Measurements from ENCODE around the gene GRIK3.
A peak's percentile ranks its signal among the peaks of the same experiment; 100 is the strongest.
"Not testable (repeated sequence)": the region's sequence is repeated elsewhere in the genome, so short reads cannot be mapped to it uniquely, and the experiment has no call there.

Gene GRIK3

DNA sequence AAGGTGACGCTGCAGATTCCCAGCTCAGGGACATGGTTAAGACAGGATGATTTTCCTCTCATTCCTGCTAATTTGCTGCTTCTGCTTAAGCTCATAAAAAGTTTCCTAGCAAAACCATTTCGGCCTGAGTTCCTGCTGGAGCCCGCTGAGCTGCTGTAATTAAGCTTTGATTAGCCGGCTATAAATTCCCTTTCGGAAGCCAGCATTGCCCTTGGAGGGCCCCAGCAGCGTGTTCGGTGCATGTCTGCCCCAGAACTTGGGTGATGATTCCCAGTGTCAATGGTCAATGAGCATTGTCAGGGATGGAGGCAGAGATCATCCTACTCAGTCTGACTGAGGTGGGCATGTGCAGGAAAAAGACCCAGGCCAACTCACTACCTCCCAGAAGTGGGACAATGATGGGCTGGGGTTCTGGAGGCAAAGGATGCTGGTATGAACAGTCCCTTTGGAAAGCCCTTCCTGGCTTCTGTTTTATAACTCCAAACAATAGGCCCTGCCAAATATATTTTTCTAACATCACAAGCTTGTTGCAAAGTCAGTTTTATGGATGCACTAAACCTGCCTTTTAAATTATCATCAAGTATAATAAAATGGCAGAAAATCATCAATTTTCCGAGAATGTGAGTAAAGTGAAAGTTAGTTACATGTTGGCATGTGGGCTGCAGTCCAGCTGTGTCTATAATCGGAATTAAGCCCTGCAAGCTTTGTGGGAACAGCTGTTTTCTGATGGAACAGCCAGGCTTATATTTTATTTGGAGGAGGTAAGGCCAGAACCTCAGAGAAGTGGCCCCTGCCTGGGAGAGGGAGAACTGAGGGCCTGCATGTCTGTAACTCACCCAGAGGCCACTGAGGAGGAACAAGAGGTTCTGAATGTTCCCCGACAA, 257.1 kb downstream of the GRIK3 start:
- DNase-seq, result no peak

DNA sequence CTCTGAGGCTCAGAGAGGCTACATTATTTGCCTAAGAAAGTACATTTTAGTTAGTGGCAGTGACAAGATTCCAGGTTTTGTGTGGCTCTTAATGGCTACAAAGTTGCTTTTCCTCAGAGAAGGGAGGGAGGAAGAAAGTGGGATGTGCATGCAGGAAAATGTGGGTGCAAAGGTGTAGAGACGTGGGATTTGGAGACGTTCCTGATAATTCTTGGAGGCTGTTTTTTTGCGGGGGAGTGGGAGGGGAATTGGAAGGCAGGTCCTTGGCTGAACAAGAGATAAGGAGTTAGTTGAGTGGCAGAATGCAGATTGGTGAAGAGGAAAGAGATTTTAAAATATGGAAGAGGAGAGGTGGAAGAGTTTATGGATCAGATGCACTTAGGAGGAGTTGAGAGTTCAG, 258.1 kb downstream of the GRIK3 start:
- DNase-seq, result no peak

DNA sequence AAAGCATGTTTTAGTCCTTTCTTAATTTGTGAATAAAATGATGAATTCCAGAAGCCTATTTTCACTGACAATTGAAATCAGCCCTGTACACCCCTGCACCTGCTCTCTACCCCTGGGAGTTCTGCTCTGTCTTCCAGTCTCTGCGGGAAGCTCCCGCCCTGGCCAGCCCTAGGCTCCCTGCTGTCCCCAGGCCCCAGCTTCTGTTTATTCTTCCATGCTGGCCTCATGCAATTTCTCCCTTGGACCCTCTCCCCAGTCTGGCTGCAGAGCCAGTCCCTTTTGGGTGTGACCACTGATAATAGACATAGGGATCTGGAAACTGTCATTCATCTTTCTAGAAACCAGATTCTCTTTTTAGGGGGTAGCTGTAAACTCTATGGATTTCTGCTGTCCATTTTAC, 258.6 kb downstream of the GRIK3 start:
- peak; percentile 17 to 55 for DNase-seq

DNA sequence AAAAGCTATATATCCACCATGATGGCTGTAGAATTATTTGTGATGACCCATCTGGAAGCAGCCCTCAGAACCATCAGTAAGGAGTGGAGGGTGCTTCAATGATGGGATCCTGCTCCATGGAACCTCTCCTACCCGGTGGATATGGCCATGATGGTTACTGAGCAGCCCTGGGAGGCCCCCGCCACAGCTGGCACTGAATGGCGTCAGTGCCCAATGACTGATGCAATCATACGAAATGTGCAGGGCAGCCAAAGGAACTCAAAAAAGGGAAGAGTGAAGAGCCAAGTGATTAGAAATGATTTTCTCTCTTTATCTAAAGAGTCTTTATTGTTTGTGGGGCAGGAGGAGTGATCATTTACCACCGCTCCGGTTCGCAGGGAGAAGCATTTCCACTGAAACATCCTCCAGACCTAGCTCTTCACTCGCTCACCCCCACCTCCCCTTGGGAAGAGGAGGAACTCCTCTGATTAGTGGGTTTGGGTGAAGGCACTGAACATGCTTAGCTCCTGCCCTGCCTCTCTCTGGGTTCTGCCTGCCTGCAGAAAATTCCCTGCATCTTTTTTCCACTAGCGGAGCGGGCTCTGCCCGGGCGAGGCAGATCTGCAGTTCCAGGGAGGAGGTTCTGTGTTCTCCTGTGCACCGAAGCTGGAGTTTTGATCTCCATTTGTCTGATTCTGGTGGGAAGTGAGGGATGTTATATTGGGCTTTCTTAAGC, 260.3 kb downstream of the GRIK3 start:
- peak in 1 of 2 experiments; percentile 55 for DNase-seq

DNA sequence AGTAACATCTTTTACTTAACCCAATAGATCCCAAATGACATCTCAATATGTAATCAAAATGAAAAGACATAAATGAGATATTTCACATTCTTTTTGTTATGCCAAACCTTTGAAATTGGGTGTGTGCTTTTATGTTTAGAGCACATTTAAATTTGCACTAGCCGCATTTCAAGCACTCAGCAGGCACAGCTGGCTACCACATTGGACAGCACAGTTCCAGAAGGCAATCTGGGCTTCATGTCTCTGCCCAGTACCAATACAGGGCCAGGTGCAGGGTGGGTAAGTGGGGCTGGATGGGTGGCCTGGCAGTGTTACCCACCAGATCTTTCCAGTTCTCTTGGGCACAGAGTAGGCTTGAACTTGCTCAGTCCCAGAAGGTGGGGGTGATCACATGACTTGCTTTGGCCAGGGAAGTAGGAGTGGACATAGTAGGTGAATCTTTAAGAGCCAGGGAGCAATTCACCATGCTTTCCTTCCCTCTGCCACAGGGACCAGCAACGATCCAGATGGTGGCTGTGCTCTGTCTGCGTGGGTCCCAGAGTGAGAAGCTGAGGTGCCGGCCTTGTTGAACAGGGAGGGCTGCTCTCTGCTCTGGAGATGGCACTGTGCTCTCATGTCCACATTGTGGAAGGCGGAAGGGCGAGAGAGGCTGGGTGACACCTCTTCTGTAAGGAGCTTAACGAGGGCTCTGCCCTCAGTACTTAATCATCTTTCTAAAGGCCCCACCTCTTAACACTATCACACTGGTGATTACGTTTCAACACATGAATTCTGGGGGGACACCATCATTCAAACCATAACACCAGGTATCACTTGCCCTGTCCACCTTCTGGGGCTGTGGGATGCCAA, 261.4 kb downstream of the GRIK3 start:
- DNase-seq, result no peak

DNA sequence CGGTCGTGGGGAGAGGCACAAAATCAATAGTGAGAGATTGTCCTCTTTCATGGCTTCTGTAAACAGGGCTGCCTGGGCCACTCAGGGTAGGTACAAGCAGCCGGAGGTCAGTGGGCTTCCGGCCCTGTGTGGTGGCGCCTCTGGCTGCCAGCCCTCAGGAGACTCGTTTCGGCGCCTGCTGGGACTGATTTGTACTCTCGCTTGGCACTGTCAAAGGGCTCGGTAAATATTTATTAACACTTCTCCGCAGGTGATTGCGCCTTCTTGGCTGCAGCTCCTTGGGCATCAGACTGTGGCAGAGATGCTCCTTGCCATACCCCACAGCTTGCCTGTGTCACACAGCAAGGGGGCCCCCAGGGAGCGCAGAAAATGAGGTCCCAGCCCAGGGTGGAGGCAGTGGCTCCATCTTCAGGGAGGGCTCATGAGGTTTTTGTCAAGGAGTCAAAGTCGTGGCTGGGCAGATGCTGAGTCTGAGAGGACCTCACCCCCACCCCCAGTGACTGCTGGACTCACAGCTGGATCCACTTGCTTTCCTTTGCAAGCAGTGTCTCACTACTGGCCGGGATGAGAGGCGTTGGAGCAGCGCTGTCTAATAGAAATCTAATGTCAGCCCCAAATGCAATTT, 262.5 kb downstream of the GRIK3 start:
- DNase-seq, result no peak

DNA sequence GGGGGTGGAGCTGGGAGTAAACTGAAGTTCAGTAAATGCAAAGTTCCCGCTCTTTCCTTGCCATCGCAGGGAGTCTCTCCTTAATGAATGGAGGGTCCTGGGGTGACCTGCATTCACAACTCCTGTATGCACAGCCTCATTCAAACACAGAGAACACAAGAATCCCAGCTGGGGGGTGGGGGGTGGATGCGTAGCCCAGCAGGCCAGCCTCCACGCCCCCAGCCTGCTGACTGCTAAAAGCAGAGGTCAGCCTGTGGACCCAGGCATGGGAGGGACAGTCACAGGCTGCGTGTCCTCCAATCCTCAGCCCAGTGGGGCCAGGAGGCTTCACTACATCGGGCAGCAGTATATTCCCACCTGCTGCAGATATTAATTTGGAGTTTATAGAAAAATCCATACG, 263.1 kb downstream of the GRIK3 start:
- no peak for DNase-seq

DNA sequence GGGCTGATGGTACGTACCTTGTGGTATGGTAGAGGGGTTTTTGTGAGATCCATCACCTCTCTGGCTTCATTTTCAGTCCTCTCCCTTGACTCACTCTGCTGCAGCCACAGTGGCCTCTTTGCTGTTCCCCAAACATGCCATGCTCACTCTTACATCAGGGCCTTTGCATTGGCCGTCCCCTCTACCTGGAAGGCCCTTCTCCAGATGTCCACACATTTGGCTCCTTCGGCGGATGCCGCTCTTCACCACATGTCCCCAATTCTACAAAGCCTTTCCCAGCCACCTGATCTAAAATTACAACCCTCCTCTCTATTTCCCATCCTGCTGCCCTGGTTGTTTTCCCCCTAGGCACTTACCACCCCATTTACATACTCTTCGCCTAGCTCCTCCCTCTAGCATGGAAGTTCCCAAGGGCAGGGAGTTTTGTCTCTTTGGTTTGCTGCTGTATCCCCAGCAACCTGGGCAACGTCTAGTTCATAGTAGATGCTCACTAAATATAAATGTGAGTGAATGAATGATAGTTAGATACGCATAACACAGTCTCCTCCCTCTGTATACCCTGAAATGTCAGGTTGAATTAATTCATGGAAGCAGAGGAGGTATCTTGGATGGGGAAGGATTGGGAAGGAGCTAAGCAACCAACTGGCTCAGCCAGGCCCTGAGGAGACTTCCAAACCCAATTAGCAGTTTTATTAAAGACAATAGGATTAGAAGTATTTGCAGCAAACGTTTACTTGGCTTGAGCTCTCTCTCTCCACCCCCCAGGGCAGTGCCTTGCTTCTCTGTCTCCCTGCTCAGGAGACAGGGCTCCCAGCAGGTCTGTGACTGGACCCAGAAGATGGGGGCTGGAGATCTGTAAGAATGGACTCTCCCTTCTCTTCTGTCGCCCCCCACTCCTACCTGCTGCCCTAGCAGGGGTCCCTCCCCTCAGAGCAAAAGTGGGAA, 264.2 kb downstream of the GRIK3 start:
- DNase-seq, result no peak

DNA sequence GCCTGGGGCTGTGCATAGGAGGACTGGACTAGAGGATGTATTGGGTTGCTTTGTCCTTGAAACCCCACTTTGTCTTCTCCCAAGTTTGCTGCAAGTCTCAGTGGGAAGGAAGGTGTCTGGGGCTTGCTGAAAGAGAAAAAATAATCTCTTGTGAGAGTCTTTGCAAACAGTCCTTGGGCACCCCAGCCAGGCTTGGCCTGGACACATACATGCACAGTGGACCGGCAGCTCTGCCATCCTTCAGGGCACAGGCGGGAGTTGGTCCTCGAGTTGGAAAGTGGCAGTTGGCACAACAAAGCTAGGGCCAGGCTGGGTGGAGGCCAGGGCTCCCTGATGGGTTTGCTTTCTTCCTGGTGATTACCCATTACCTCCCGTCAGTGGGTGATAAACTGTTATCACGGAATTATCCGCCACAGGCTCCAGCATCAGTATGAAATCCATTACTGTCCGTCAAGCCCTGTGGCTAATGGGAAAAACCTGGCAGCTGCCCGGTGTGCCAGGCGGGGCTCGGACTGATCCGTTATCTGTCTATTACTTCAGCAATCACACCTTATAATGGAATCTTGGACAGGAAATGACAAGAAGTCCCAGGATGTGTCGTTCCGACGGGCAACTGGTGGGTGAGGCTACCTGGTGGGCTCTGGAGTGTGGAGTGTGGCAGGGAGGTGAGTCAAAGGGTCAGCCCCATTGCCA, 265.7 kb downstream of the GRIK3 start:
- no peak for DNase-seq

DNA sequence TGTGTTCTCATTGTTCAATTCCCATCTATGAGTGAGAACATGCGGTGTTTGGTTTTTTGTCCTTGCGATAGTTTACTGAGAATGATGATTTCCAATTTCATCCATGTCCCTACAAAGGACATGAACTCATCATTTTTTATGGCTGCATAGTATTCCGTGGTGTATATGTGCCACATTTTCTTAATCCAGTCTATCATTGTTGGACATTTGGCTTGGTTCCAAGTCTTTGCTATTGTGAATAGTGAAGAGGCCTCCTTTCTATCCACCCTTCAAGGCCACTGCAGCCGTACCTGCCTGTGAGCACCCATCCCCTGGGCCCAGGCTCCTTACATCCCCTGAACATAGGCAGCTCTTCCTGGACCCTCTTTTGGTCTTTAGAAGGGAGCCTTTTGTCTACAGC, 266.9 kb downstream of the GRIK3 start:
- DNase-seq, result not testable (repeated sequence)

DNA sequence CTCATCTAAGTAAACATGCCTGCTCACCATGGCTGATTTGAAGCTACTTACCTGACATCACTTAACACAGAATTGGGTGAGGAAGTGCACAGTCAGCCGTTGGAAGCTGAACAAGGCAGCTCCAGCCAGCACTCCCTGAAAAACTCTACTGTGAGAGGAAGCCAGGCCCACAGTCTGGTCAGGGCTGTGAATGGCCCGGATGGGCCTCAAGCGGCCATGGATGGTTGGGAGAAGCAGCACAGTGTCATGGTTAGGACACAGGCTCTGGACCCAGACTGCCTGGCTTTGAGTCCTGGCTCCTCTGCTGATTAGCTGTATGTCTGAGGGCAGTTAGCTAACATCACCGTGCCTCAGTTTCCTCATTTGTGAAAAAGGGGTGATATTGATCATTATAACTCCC, 267.8 kb downstream of the GRIK3 start:
- no peak for DNase-seq

DNA sequence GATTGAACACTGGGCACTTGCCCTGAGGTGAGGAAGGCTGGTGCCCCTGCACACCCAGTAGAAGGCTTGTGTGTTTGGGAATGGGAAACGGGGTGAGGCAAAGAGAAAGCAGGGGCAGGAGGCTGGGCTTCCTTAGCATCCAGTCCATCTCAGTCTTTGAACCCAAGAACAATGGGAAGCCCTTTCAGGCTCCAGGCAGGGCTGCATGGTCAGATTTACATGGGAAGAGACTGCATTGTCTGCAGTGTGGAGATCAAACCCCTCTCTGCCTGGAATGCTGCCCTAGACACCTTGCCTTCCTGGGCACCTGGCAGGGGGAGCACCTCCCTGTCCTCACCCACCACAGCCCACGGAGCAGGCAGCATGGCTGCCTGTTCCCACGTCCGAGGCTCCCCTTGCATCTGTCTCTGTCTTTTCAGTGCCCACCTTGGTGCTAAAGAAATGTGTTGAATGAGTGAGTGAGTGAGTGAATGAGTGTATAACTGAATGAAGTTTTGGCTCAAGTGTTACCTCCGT, 268.5 kb downstream of the GRIK3 start:
- no peak for DNase-seq

DNA sequence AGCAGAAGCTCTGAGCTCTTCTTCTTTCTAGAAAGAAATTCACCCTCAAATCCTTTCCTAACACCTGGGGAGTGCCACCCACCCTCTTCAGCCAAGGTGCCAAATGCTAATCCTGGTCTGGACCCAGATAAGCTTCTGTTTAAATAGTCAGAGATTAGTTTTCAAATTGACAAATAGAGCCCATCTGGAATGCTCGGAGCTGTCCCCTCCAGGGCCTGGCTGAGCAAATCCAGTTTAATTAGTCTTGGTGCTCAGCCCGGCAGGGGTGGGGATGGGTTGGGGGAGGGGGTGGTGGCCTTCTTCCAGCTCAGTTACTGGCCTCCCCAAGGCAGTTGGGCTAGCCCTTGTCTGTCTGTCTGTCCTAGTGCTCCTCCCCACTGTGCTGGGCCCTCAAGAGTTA, 269.5 kb downstream of the GRIK3 start:
- no peak for DNase-seq

DNA sequence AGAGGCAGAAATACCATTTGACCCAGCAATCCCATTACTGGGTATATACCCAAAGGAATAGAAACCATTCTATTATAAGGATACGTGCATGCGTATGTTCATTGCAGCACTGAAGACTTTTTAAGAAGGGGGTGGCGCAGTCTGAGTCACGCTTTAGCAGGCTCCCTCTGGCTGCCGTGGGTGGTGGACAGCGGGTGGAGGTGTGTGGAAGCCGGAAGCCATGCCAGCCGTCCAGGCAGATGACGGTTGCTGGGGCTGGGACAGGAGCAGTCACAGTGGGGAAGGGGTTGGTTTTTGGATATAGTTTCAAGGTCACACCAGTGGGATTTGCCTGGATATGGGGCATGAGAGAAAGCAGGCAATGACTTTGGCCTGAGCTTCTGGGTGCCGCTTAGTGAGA, 270.5 kb downstream of the GRIK3 start:
- DNase-seq, result no peak

DNA sequence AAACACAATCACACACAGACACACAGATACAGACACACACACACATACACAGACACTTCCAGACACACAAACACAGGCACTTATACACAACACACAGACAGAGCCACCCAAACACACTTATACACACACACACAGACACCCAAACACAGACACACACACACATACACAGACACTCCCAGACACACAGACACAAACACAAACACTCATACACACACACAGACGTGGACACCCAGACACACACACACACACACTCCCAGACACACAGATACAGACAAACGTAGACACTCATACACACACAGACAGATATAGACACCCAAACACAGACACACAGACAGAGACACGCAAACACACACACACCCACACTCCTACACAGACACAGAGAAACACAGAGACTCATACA, 272.1 kb downstream of the GRIK3 start:
- no peak for DNase-seq

DNA sequence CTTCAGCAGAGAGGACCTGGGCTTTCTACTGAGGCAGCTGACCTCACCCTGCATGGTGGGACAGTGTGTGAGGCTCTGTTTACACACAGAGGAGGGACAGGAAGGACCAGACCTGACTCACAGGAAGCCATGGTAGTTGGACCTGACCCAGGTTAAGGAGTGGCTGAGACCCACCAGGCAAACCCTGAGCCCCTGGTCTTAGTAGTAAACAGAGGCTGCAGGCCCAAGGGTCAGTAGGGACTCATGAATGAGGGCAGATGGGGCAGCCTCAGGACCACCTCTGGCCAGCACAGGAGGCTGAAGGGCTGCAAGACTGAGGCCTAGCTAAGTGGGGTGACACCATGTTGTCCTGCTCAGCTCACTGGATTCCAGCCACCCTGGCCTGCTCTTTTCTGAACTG, 273.2 kb downstream of the GRIK3 start:
- DNase-seq, result no peak

DNA sequence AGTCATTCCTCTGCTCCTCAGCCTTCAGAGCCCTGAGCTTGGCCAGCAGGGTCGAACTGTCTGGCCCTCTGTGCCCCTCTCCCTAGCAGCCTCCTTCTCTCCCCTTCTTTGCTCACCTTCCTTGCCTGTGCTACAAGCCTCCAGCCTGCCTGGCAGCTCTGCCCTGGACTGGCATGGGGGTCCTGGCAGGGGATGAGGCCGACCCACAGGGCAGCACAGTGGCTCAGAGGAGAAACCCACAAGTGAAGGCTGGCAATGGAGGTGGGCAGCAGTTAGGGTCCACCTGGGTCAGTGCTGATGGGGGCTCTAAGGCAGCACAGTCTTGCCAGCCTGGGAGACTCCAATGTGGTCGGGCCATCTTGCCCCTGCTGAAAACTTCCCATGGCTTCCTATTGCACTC, 274.2 kb downstream of the GRIK3 start:
- no peak for DNase-seq

DNA sequence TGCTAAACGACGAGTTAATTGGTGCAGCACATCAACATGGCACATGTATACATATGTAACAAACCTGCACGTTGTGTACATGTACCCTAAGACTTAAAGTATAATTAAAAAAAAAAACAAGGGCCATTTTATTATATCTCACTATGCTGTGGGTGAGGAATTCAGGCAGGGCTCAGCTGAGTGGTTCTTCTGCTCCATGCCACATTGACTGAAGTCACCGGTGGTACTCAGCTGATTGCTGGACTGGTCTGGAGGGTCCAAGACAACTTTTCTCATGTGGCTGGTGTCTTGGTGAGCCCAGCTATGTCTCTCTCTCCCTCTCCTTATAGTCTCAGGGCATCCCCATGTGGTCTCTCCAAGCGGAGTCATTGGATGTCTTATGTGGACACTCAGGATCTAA, 275.0 kb downstream of the GRIK3 start:
- no peak for DNase-seq

DNA sequence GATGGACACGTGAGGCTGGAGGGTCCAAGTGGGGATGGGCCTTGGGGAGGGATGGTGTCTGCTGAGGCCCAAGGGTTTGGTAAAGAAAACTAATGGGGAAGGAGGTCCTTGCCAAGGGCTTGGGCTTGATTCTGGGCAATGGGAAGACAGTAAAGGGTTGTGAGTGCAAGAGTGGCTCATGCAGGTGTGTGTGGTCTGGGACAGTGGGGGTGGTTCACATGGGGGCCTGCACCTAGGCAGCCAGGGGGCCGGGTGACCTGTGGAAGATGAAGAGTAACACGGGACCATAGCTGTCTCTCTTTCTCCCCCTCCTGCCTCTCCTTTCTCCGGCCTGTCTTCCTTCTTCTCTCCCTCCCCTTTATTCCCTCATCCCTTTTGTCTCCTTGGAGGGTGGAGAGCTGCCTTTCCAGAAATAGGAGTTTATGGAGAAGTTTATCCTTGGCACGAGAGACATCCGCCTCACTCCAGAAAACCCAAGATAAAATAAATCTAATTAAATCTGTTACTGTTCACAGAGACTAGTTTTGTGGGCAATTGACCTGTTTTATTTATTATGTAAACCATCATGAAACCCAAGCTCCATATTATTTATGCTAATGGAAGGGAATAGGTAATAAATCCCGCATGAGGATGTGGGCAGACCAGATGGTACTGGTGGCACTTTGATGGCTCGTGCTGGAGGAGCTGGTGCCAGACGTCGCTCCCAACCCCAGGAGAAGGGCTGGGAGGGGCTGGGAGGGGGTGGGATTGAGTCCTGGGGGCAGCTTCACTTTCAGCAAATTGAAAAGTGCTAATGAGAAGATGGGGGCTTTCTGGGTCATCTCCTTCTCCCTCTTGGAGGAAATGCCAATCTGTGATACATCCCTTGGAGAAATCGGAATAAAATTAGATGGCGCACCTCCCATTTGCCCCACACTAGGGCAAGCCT, 278.7 kb downstream of the GRIK3 start:
- no peak for DNase-seq

DNA sequence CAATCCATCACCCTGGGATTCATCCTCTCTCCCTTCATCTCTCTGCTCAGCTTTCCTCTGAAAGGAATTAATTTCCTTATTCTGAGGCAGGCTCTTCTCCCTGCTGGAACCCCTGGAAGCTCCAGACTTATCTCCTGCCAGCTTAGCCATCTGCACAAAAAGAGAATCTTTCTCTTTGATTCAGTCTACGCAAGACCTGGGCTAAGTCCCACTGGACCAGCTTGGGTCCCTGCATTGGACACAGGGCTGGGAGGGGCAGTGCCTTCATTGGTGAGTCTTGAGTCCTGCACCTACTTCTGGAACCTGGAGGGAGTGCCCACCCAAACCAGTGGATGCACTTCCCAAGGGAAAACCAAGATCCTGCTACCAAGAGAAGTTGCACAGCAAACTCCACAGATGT, 279.9 kb downstream of the GRIK3 start:
- DNase-seq, result no peak

Measured in NCI-H1930 (cell line).